Neural cell (in vitro differentiated cells): ENCODE measurements around the gene ZIC4. TPM values are rescaled to one million over a fixed set of nuclear protein-coding genes. Genes with fewer than 3 reads are reported as not detected.

Source experiments
- H2AFZ ChIP-seq: fragments of 200-600, 300-800 bp; sonication (generic), shearing (Covaris generic); 2 replicates; pipeline ENCODE4 v1.6.0; 2014; ENCODE audit warnings: low read depth, mild to moderate bottlenecking, antibody characterized with exemption, low read length, moderate library complexity
- H3F3A ChIP-seq: fragments of 200-600 bp; shearing (Covaris generic); 2 replicates; pipeline ENCODE4 v1.6.1; 2016; ENCODE audit warnings: mild to moderate bottlenecking, moderate library complexity, mixed read lengths, antibody characterized with exemption, low read length; ENCODE audit not compliant: insufficient read depth, poor library complexity, severe bottlenecking
- H3K27ac ChIP-seq: fragments of 200-600, 300-800 bp; sonication (generic), shearing (Covaris generic); 2 replicates; pipeline ENCODE4 v1.5.1; 2014; ENCODE audit warnings: mild to moderate bottlenecking, low read length, moderate library complexity
- H3K27me3 ChIP-seq: fragments of 300-800, 200-600 bp; sonication (generic), shearing (Covaris generic); 2 replicates; pipeline ENCODE4 v1.6.0; 2014; ENCODE audit warnings: mild to moderate bottlenecking, low read depth, low read length, moderate library complexity; ENCODE audit not compliant: insufficient read depth
- H3K36me3 ChIP-seq: fragments of 300-800, 200-600 bp; sonication (generic), shearing (Covaris generic); 2 replicates; pipeline ENCODE4 v1.5.1; 2014; ENCODE audit warnings: mild to moderate bottlenecking, antibody characterized with exemption, low read length, moderate library complexity; ENCODE audit not compliant: insufficient read depth
- H3K4me2 ChIP-seq: fragments of 300-800, 200-600 bp; sonication (generic), shearing (Covaris generic); 2 replicates; pipeline ENCODE4 v1.6.0; 2014; ENCODE audit warnings: mild to moderate bottlenecking, low read length
- H3K4me3 ChIP-seq: fragments of 300-800, 200-600 bp; sonication (generic), shearing (Covaris generic); 2 replicates; pipeline ENCODE4 v1.5.1; 2014; ENCODE audit warnings: mild to moderate bottlenecking, low read length, moderate library complexity
- H3K79me2 ChIP-seq: fragments of 200-600 bp; shearing (Covaris generic); replicated peaks from 2 replicates; pipeline ENCODE4 v1.6.0; 2014; ENCODE audit warnings: mild to moderate bottlenecking, low read length, moderate library complexity; ENCODE audit not compliant: insufficient read depth
- H3K9ac ChIP-seq: fragments of 300-800, 200-600 bp; sonication (generic), shearing (Covaris generic); 2 replicates; pipeline ENCODE4 v1.6.1; 2016; ENCODE audit warnings: mild to moderate bottlenecking, low read length, mixed read lengths
- H3K9me2 ChIP-seq: fragments of 200-600 bp; shearing (Covaris generic); 2 replicates; pipeline ENCODE4 v1.6.1; 2016; ENCODE audit warnings: mild to moderate bottlenecking, low read length, mixed read lengths; ENCODE audit not compliant: insufficient read depth
- H3K9me3 ChIP-seq: fragments of 200-600, 300-800 bp; sonication (generic), shearing (Covaris generic); 2 replicates; pipeline ENCODE4 v1.6.1; 2016; ENCODE audit warnings: mild to moderate bottlenecking, mixed run types, low read length, moderate library complexity, mixed read lengths
- H4K20me1 ChIP-seq: fragments of 200-600 bp; shearing (Covaris generic); 2 replicates; pipeline ENCODE4 v1.6.1; 2016; ENCODE audit warnings: mild to moderate bottlenecking, mixed run types; ENCODE audit not compliant: insufficient read depth
- CTCF ChIP-seq: fragments of 450-650 bp; IDR thresholded peaks from 2 replicates; pipeline ENCODE4 v1.5.1; 2014; ENCODE audit warnings: antibody characterized with exemption, mild to moderate bottlenecking, moderate library complexity; ENCODE audit not compliant: poor library complexity, severe bottlenecking
- MXI1 ChIP-seq: fragments of 450-650 bp; conservative IDR thresholded peaks from 2 replicates; pipeline ENCODE4 v1.6.1; 2014; ENCODE audit warnings: antibody characterized with exemption, mild to moderate bottlenecking; ENCODE audit not compliant: poor library complexity, severe bottlenecking
- POLR2AphosphoS5 ChIP-seq: IDR thresholded peaks from 2 replicates; pipeline ENCODE4 v1.6.1; 2012
- REST ChIP-seq: IDR thresholded peaks from 2 replicates; pipeline ENCODE4 v1.6.1; 2012; ENCODE audit warnings: borderline replicate concordance
- SMC3 ChIP-seq: fragments of 450-650 bp; conservative IDR thresholded peaks from 2 replicates; pipeline ENCODE4 v1.6.1; 2014; ENCODE audit warnings: antibody characterized with exemption, mild to moderate bottlenecking, moderate library complexity; ENCODE audit not compliant: poor library complexity
- polyA plus RNA-seq: library from polyadenylated mRNA; depleted of rRNA; stranded (reverse); fragments of >200 nt; gene quantifications from 2 replicates; pipeline ENCODE4 v1.2.3, GENCODE V29; 2014

The ZIC4 gene
- polyA plus RNA-seq, 1 donor from 2014 or later, result 8.6 TPM

DNA sequence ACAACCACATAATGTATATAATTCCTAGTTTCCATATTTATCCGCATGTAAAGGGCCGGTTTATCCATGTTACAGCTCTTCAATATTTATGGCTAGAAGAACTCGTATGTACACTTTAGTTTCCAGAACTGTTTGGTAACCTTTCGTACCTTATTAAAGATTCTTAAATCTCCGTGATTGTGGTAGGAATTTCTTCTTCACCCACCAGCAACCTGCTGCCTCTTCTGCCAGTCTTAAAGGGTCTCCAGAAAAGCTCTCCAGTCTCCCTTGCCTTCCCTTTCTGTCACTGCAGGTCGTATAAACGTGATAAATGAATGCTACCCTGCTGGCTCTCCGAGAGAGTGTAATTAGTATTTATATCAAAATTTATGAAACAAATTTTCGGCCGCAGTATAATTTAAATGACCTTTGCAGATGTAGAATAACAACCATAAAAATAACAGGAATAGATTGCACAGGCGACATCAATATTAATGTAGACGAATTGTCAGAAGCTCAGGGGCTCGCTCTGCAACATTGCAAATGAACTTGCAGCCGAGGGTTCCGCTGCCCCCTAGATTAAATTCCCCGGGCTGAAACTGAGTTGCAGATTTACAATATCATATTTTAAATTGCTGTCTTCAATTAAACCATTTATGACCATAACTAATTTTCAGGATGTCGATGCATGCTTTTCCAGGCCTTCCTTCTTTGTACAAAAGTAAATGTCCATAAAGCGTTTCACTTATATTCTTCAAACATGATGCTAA, 8.2 kb upstream of the ZIC4 start:
- Histone ChIP-seq H3K79me2 (peaks cover 99% of the 10 kb centered on the region), H3K27me3 (peaks cover 7% of the 10 kb centered on the region), H3K4me3 (peak overlapping the region; percentile 92), H3K9ac (peak overlapping the region; percentile 59), H2AFZ (no peak overlapping the region), H4K20me1 (no peaks in the 10 kb centered on the region), H3K4me2 (peak overlapping the region; percentile 83), H3K36me3 (no peaks in the 10 kb centered on the region), H3K9me3 (no peaks in the 10 kb centered on the region), H3K27ac (peak overlapping the region; percentile 67), H3K9me2 (no peaks in the 10 kb centered on the region), H3F3A (peaks cover 5% of the 10 kb centered on the region)
- TF ChIP-seq MXI1 (no peak), SMC3 (peak; percentile 17), POLR2AphosphoS5 (peak; percentile 46)

- Histone ChIP-seq H3F3A (peaks cover 5% of the 10 kb centered on the region), H3K9ac (peak overlapping the region; percentile 80), H3K9me3 (no peaks in the 10 kb centered on the region), H3K27ac (peak overlapping the region; percentile 92), H3K79me2 (peaks cover 96% of the 10 kb centered on the region), H3K27me3 (peaks cover 7% of the 10 kb centered on the region), H3K36me3 (no peaks in the 10 kb centered on the region), H4K20me1 (no peaks in the 10 kb centered on the region), H2AFZ (no peak overlapping the region), H3K4me2 (peak overlapping the region; percentile 89), H3K9me2 (no peaks in the 10 kb centered on the region), H3K4me3 (peak overlapping the region; percentile 92)
- TF ChIP-seq POLR2AphosphoS5, result peak; percentile 25
- no peak for TF ChIP-seq CTCF
Measured at GRCh38 chr3:147413686-147414389, 7.5 kb upstream of the ZIC4 start.

GRCh38 chr3:147412917-147413685, 6.8 kb upstream of the ZIC4 start:
- H3K27me3 ChIP-seq, result peaks cover 7% of the 10 kb centered on the region
- H3K9me2 ChIP-seq, result no peaks in the 10 kb centered on the region
- H3K9ac ChIP-seq, result peak overlapping the region; percentile 80
- H3K27ac ChIP-seq, result peak overlapping the region; percentile 92
- no peaks in the 10 kb centered on the region for H3K9me3 ChIP-seq
- TF ChIP-seq POLR2AphosphoS5 (no peak), REST (peak; percentile 19)
- H3K36me3 ChIP-seq, result no peaks in the 10 kb centered on the region
- H2AFZ ChIP-seq, result no peak overlapping the region
- peak overlapping the region; percentile 89 for H3K4me2 ChIP-seq
- H4K20me1 ChIP-seq, result no peaks in the 10 kb centered on the region
- H3K4me3 ChIP-seq, result peak overlapping the region; percentile 92
- H3F3A ChIP-seq, result peaks cover 5% of the 10 kb centered on the region
- peaks cover 96% of the 10 kb centered on the region for H3K79me2 ChIP-seq
